GM23338 (cell line): ENCODE measurements around the gene SSH3.
"Not testable (repeated sequence)": the region's sequence is repeated elsewhere in the genome, so short reads cannot be mapped to it uniquely, and the experiment has no call there.

Source experiments
- CTCF ChIP-seq, 2 experiments: fragments of 200-600 bp in 1 of 2; sonication (generic) in 1 of 2; conservative IDR thresholded peaks; 2 replicates each; pipeline versions ENCODE4 v1.5.1 to v1.6.1; 2016 to 2017; ENCODE audit warnings: antibody characterized with exemption in 2 of 2, low read depth in 2 of 2, mild to moderate bottlenecking in 2 of 2, moderate library complexity in 1 of 2
- EZH2 ChIP-seq: fragments of 200-600 bp; sonication (generic); IDR thresholded peaks from one replicate; pipeline ENCODE4 v1.8.0; 2017; ENCODE audit warnings: antibody characterized with exemption, mild to moderate bottlenecking, low read depth; ENCODE audit not compliant: unreplicated experiment
- EZH2phosphoT487 ChIP-seq: fragments of 200-600 bp; sonication (generic); IDR thresholded peaks from one replicate; pipeline ENCODE4 v1.8.1; 2018; ENCODE audit warnings: antibody characterized with exemption; ENCODE audit not compliant: unreplicated experiment
- JUNB ChIP-seq: IDR thresholded peaks from one replicate; pipeline ENCODE4 v1.6.1; 2016; ENCODE audit warnings: antibody characterized with exemption; ENCODE audit not compliant: unreplicated experiment
- POLR2AphosphoS5 ChIP-seq: IDR thresholded peaks from 2 replicates; pipeline ENCODE4 v1.6.1; 2016; ENCODE audit warnings: antibody characterized with exemption, low read depth
- REST ChIP-seq: IDR thresholded peaks from one replicate; pipeline ENCODE4 v1.6.1; 2018; ENCODE audit warnings: antibody characterized with exemption; ENCODE audit not compliant: unreplicated experiment
- STAT1 ChIP-seq: IDR thresholded peaks from one replicate; pipeline ENCODE4 v1.6.1; 2016; ENCODE audit warnings: antibody characterized with exemption; ENCODE audit not compliant: unreplicated experiment
- ZNF114 ChIP-seq: fragments of 250-450 bp; sonication (Bioruptor Pico); IDR thresholded peaks from 2 replicates; pipeline ENCODE4 v1.5.0; 2020; ENCODE audit warnings: mild to moderate bottlenecking, moderate library complexity

- TF ChIP-seq REST; POLR2AphosphoS5; EZH2; CTCF (conservative IDR thresholded peaks at IDR 0.05; ENCODE audit: low read depth in 2 of 2); EZH2phosphoT487; JUNB; ZNF114 (CRISPR knock-in tag); STAT1: not testable (repeated sequence)
These were observed 15.5 kb downstream of the SSH3 start for GRCh38 chr11:67318876-67319275.
